ENCODE data around the gene BRD3OS. TPM values are rescaled to one million over a fixed set of nuclear protein-coding genes. Genes with fewer than 3 reads are reported as not detected.

BRD3OS gene
- total RNA-seq, 1 donor from 2014 or later = 13.7 TPM

- H3K27me3 Mint-ChIP-seq (ENCODE audit: low read depth) = no peaks in the 10 kb centered on the region
- no peak overlapping the region for H3K4me3 Mint-ChIP-seq (ENCODE audit: unreplicated experiment)
- DNase-seq (ENCODE audit: low spot score) = peak; percentile 69
- H3K27ac Mint-ChIP-seq (ENCODE audit: unreplicated experiment) = no peak overlapping the region
- H3K36me3 Mint-ChIP-seq (ENCODE audit: low read depth) = no peaks in the 10 kb centered on the region
- H3K9me3 Mint-ChIP-seq (ENCODE audit: low read depth) = no peaks in the 10 kb centered on the region
- peaks cover 22% of the 10 kb centered on the region for H3K4me1 Mint-ChIP-seq (ENCODE audit: low read depth)
- no peak for TF ChIP-seq CTCF (IDR thresholded peaks at IDR 0.05)
Observed at GRCh38 chr9:133978226-133978898, 46.9 kb upstream of the BRD3OS start.

- Mint-ChIP-seq H3K9me3 (ENCODE audit: low read depth) (no peaks in the 10 kb centered on the region), H3K27ac (ENCODE audit: unreplicated experiment) (peak overlapping the region; percentile 61), H3K36me3 (ENCODE audit: low read depth) (no peaks in the 10 kb centered on the region), H3K4me1 (ENCODE audit: low read depth) (peaks cover 22% of the 10 kb centered on the region), H3K4me3 (ENCODE audit: unreplicated experiment) (peak overlapping the region; percentile 55), H3K27me3 (ENCODE audit: low read depth) (no peaks in the 10 kb centered on the region)
- peak; percentile 78 for DNase-seq (ENCODE audit: low spot score)
- no peak for TF ChIP-seq CTCF (IDR thresholded peaks at IDR 0.05)
Observed at GRCh38 chr9:133978899-133979272, 46.4 kb upstream of the BRD3OS start.

- Mint-ChIP-seq H3K9me3 (ENCODE audit: low read depth) (no peaks in the 10 kb centered on the region), H3K27ac (ENCODE audit: unreplicated experiment) (peak overlapping the region; percentile 61), H3K4me3 (ENCODE audit: unreplicated experiment) (peak overlapping the region; percentile 55), H3K36me3 (ENCODE audit: low read depth) (no peaks in the 10 kb centered on the region), H3K27me3 (ENCODE audit: low read depth) (no peaks in the 10 kb centered on the region), H3K4me1 (ENCODE audit: low read depth) (peaks cover 22% of the 10 kb centered on the region)
- TF ChIP-seq CTCF (IDR thresholded peaks at IDR 0.05) = no peak
- DNase-seq (ENCODE audit: low spot score) = peak; percentile 87
Observed at GRCh38 chr9:133979273-133979920, 45.9 kb upstream of the BRD3OS start.

- peak overlapping the region; percentile 38 for H3K4me3 Mint-ChIP-seq (ENCODE audit: unreplicated experiment)
- H3K36me3 Mint-ChIP-seq (ENCODE audit: low read depth) = no peaks in the 10 kb centered on the region
- H3K27ac Mint-ChIP-seq (ENCODE audit: unreplicated experiment) = peak overlapping the region; percentile 57
- H3K4me1 Mint-ChIP-seq (ENCODE audit: low read depth) = peaks cover 22% of the 10 kb centered on the region
- no peaks in the 10 kb centered on the region for H3K27me3 Mint-ChIP-seq (ENCODE audit: low read depth)
- peak; percentile 89 for DNase-seq (ENCODE audit: low spot score)
- no peaks in the 10 kb centered on the region for H3K9me3 Mint-ChIP-seq (ENCODE audit: low read depth)
- TF ChIP-seq CTCF (IDR thresholded peaks at IDR 0.05) = no peak
Observed at GRCh38 chr9:133979921-133980863, 45.1 kb upstream of the BRD3OS start.
